ENCODE measurements around the gene CENPV. TPM values are rescaled to one million over a fixed set of nuclear protein-coding genes. Genes with fewer than 3 reads are reported as not detected.

CENPV gene
- total RNA-seq, 1 donor from 2014 or later, result 24.0 TPM

GRCh38 chr17:16338391-16338790 is 14.9 kb downstream of the CENPV start:
- TF ChIP-seq, protein P1, sequence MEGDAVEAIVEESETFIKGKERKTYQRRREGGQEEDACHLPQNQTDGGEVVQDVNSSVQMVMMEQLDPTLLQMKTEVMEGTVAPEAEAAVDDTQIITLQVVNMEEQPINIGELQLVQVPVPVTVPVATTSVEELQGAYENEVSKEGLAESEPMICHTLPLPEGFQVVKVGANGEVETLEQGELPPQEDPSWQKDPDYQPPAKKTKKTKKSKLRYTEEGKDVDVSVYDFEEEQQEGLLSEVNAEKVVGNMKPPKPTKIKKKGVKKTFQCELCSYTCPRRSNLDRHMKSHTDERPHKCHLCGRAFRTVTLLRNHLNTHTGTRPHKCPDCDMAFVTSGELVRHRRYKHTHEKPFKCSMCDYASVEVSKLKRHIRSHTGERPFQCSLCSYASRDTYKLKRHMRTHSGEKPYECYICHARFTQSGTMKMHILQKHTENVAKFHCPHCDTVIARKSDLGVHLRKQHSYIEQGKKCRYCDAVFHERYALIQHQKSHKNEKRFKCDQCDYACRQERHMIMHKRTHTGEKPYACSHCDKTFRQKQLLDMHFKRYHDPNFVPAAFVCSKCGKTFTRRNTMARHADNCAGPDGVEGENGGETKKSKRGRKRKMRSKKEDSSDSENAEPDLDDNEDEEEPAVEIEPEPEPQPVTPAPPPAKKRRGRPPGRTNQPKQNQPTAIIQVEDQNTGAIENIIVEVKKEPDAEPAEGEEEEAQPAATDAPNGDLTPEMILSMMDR (IDR thresholded peaks at IDR 0.05), result no peak
- DNase-seq, result no peak
- Mint-ChIP-seq H3K27ac (no peak overlapping the region), H3K9me3 (no peaks in the 10 kb centered on the region), H3K36me3 (ENCODE audit: low read depth) (peaks cover 11% of the 10 kb centered on the region), H3K4me3 (no peak overlapping the region), H3K4me1 (peaks cover 1% of the 10 kb centered on the region), H3K27me3 (no peaks in the 10 kb centered on the region)
- ATAC-seq (ENCODE audit: low read depth), result no peak
- ChIA-PET CTCF (no interaction called here), POLR2A (interaction anchor here (0.7 kb wide), 1 partner anchor 22 kb away, joined by 5 read pairs; no protein-coding TSS in a partner anchor)
- intact Hi-C loops (cut with micrococcal nuclease), result no loop called here

GRCh38 chr17:16329519-16330271 is 23.6 kb downstream of the CENPV start:
- Mint-ChIP-seq H3K36me3 (ENCODE audit: low read depth) (peaks cover 20% of the 10 kb centered on the region), H3K27me3 (no peaks in the 10 kb centered on the region), H3K4me3 (no peak overlapping the region), H3K9me3 (no peaks in the 10 kb centered on the region), H3K4me1 (peaks cover 10% of the 10 kb centered on the region), H3K27ac (no peak overlapping the region)
- CTCF ChIA-PET, result no interaction called here
- no peak for DNase-seq
- ATAC-seq (ENCODE audit: low read depth), result no peak
- intact Hi-C loops (cut with micrococcal nuclease), result no loop called here
- TF ChIP-seq, protein P1 (IDR thresholded peaks at IDR 0.05), result no peak
- POLR2A ChIA-PET, result no interaction called here

DNA sequence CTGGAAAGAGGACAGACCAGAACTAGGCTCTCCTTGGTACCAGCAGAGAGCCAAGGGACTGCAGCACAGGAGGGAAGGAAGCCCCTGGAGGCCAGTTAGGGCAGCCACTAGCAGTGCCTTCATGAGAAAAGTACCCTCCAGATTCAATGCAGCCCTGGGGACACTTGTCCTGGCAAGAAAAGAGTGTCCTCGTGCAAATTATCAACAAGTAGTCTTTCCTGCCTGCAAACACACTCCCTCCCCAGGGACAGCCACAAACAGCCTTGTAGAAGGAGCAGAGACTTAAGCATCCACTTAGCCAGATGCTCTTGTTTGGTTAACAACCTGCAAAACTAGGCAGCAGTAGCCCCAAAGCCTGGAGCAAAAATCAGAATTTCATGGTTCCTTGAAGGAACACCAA is 24.3 kb downstream of the CENPV start:
- Mint-ChIP-seq H3K4me3 (no peak overlapping the region), H3K27me3 (no peaks in the 10 kb centered on the region), H3K36me3 (ENCODE audit: low read depth) (peaks cover 20% of the 10 kb centered on the region), H3K27ac (no peak overlapping the region), H3K4me1 (peaks cover 10% of the 10 kb centered on the region), H3K9me3 (no peaks in the 10 kb centered on the region)
- CTCF ChIA-PET, result no interaction called here
- TF ChIP-seq, protein P1 (IDR thresholded peaks at IDR 0.05), result no peak
- ATAC-seq (ENCODE audit: low read depth), result no peak
- POLR2A ChIA-PET, result no interaction called here
- DNase-seq, result no peak
- intact Hi-C loops (cut with micrococcal nuclease), result no loop called here

- TF ChIP-seq, protein P1 (IDR thresholded peaks at IDR 0.05), result no peak
- peaks cover 24% of the 10 kb centered on the region for H3K36me3 Mint-ChIP-seq (ENCODE audit: low read depth)
- intact Hi-C loops (cut with micrococcal nuclease), result no loop called here
- no peaks in the 10 kb centered on the region for H3K27me3 Mint-ChIP-seq
- H3K9me3 Mint-ChIP-seq, result no peaks in the 10 kb centered on the region
- DNase-seq, result no peak
- ATAC-seq (ENCODE audit: low read depth), result no peak
- ChIA-PET CTCF (no interaction called here), POLR2A (no interaction called here)
- peaks cover 5% of the 10 kb centered on the region for H3K4me1 Mint-ChIP-seq
- no peak overlapping the region for H3K4me3 Mint-ChIP-seq
- no peak overlapping the region for H3K27ac Mint-ChIP-seq
Measured at GRCh38 chr17:16327018-16327417, 26.3 kb downstream of the CENPV start.

DNA sequence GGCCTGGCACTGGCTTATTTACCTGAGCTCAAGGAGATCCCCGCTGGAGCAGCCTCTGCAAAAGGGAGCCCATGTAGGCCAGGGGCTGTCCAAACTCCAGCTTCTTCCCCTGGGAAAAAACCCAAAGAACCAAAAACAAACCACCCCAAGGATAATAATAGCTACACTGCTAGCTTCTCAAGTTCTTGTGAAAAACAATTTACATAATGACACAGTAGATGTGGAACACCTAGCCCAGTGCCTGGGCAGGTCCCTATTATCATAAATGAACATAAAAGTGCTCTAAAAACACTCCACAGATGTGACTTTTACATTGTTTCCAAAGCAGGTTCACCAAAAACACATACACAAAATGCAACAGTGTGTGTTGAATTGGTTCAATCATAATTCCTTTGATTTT is 27.3 kb downstream of the CENPV start:
- TF ChIP-seq, protein P1 (IDR thresholded peaks at IDR 0.05), result no peak
- H3K9me3 Mint-ChIP-seq, result no peaks in the 10 kb centered on the region
- peaks cover 5% of the 10 kb centered on the region for H3K4me1 Mint-ChIP-seq
- no peak overlapping the region for H3K27ac Mint-ChIP-seq
- POLR2A ChIA-PET, result no interaction called here
- intact Hi-C loops (cut with micrococcal nuclease), result no loop called here
- H3K36me3 Mint-ChIP-seq (ENCODE audit: low read depth), result peaks cover 24% of the 10 kb centered on the region
- no peak overlapping the region for H3K4me3 Mint-ChIP-seq
- DNase-seq (no peak), ATAC-seq (ENCODE audit: low read depth) (no peak)
- CTCF ChIA-PET, result no interaction called here
- H3K27me3 Mint-ChIP-seq, result no peaks in the 10 kb centered on the region
